ENCODE results near the gene LAMC1.

Gene LAMC1

DNA sequence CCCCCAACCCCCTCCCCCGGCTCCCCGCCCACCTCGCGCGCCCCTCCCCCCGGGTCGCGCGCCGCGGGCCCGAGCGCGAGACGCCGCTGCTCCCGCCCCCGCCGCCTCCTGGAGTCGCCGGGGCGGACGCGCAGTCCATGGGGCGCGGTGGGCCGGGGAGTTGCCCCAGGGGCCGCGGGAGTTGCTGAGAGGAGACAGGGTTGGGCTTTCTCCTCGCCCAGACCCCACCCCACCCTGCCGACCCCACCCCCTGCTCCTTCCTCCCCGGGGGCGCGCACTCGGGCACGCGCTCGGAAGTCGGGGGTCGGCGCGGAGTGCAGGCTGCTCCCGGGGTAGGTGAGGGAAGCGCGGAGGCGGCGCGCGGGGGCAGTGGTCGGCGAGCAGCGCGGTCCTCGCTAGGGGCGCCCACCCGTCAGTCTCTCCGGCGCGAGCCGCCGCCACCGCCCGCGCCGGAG is at the start of gene LAMC1:
Gene LAMC1, plus strand, starts transcription at position 275 of the 455 bp plus-strand sequence. CDS start 297 bp downstream, outside the sequence.
- peak; percentile 82 for DNase-seq

- no peak for DNase-seq
Measured at GRCh38 chr1:182974506-182975191, 48.6 kb upstream of the LAMC1 start.

DNA sequence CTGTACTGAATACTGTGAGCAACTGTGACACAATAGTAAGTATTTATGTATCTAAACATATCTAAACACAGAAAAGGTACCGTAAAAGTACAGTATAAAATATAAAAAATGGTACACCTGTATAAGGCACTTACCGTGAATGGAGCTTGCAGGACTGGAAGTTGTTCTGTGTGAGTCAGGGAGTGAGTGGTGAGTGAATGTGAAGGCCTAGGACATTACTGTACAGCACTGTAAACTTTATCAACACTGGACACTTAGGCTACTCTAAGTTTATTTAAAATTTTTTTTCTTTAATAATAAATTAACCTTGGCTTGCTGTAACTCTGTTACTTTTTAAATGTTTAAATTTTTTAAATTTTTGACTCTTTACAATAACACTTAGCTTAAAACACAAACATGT is 45.7 kb upstream of the LAMC1 start:
- DNase-seq: no peak

- DNase-seq: no peak
Measured at GRCh38 chr1:182978151-182978853, 44.9 kb upstream of the LAMC1 start.

DNA sequence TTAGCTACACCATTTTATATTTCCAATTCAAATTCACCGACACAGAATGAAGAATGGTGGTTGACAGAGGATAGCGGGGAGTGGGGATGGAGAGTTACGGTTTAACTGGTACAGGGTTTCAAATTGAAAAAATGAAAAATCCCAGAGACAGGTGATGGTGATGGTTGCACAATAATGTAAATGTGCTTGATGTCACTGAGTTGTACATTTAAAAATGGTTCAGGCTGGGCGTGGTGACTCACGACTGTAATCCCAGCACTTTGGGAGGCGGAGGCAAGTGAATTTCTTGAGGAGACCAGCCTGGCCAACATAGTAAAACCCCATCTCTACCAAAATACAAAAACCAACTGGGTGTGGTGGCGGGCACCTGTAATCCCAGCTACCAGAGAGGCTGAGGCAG is 39.1 kb upstream of the LAMC1 start:
- no peak for DNase-seq

DNA sequence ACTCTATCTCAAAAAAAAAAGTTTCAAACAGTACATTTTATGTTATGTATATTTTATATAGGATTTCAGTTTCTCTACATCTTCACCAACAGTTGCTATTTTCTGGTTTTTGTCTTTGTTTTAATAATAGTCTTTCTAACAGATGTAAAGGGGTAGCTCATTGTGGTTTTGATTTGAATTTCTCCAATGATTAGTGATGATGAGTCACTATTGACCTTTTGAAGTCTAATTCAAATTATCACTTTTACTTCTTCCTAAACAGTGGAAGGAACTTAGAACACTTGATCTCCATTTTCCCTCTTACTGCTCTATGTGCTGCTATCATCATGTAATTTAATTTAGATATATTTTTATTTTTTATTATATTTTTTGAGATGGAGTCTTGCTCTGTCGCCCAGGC is 38.6 kb upstream of the LAMC1 start:
- no peak for DNase-seq

- no peak for DNase-seq
Measured at GRCh38 chr1:182985876-182986275, 37.3 kb upstream of the LAMC1 start.

- no peak for DNase-seq
Measured at GRCh38 chr1:182990413-182991144, 32.6 kb upstream of the LAMC1 start.

GRCh38 chr1:182993746-182994145 is 29.5 kb upstream of the LAMC1 start:
- no peak for DNase-seq

GRCh38 chr1:182995894-182996293 is 27.3 kb upstream of the LAMC1 start:
- DNase-seq: no peak

DNA sequence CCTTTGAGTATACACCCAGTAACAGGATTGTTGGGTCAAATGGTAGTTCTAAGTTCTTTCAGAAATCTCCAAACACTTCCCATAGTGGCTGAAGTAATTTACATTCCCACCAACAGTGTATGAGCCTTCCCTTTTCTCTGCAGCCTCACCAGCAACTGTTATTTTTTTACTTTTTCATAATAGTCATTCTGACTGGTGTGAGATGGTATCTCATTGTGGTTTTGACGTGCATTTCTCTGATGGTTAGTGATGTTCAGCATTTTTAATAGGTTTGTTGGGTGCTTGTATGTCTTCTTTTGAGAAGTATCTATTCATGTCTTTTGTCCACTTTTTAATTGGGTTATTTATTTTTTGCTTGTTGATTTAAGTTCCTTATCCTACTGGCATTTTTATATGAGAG is 26.4 kb upstream of the LAMC1 start:
- no peak for DNase-seq

- DNase-seq: no peak
Measured at GRCh38 chr1:182998482-182998881, 24.7 kb upstream of the LAMC1 start.

DNA sequence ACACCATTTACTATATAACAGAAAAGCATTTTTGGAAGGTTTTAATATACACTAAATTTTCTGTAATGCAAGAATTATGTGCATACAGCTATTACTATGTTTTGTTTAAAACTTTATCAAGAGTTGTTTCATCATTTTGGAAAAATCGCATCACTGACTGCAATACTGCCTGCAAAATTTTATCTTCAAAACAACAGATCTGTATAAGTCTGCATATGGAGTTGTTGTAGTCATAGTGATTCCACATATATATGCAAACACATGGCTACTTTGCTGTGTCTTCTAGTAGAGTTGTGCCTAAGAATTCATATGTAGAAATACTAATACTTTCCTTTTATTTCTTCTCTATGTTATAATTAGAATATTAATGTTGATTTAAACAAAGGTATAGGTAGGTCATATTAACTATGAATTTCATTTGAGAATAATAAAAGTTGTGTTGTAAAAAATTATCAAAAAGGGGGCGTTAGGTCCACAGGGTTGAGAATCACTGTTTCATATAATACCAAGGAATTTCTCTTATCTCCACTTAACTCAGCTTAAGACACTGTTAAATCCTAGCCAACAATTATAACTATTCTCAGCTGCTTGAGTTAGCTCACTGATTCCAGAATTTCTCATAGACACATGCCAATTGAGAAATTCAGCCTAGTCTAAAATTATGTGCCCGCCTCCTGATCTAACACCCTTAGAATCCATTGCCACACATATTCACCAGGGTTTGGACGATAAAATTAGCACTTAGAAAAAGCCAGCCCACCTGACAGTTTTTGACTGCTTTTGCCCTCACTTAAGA is 22.9 kb upstream of the LAMC1 start:
- DNase-seq: no peak

- no peak for DNase-seq
Measured at GRCh38 chr1:183002267-183002666, 21.0 kb upstream of the LAMC1 start.

DNA sequence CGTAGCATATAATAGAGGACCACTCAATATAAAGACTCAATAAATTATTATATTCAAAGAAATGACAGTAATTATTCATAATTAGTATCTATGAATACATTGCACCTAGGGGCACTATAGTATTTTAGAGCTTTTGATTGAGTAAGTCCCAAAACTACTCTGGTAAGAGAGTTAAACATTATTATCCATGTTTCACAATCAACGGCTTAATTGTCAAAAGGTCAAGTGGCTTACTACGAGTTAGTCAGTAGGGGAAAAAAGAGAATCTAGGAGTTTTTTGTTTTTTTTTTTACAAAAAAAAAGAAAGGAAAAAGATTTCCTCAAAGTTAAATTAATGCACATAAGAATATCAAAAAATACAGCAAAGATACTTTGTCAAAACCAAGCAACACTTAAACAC is 20.4 kb upstream of the LAMC1 start:
- no peak for DNase-seq

GRCh38 chr1:183003203-183003602 is 20.0 kb upstream of the LAMC1 start:
- no peak for DNase-seq

DNA sequence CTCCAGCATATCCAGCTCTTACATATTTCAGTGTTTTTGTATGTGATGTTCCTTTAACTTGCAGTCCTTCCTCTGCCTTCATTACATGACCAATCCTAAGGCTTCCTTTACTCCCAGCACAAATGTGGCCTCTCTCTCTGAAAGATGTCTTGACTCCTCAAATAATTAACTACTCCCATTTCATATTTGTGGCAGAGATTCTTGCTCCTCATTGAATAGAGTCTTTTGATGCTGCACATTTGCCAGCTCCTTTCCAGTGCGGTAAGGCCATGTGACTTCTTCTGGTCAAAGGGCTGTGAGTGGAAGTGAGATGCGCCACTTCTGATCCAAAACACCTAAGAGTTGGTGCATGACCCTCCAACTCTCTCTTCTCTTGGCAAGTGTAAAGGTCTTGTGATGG is 19.1 kb upstream of the LAMC1 start:
- DNase-seq: no peak

DNA sequence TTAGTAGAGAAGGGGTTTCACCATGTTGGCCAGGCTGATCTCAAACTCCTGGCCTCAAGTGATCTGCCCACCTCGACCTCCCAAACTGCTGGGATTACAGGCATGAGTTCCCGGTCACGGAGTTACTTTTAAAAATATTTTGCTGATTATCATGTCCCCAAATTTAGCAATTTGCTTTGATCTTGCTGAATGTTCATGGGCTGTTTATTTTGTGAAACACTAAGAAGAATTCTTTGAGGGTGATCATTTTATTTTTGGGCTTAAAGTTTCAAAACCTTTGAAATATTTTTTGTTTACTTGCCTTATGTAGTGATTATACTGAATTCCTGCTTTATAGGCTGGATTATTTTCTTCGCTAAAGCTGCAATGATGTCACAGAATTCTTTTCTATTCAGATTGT is 11.4 kb upstream of the LAMC1 start:
- DNase-seq: no peak

DNA sequence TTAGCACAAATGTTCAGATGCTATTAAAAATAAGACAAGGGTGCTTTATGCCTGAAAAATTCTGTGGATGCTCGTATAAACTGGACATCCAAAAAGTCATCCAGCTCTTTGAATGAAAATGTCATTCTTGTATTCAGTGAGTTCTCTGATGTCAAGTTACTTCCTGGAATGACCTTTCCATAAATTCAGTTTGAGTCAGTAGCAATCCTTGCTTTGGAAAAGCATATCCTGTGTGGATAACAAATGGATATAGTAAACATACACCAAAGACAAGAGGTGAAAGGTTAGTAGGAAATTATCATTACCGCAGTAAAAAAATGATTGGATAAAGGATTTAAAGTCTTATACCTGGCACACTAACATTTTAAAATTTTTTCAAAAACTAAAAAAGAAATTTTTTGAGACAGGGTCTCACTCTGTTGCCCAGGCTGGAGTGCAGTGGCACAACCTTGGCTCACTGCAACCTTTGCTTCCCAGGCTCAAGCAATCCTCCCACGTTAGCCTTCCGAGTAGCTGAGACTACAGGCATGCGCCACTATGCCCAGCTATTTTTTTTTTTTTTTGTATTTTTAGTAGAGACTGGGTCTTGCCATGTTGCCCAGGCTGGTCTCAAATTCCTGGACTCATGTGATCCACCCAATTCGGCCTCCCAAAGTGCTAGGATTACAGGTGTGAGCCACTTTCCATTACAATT is 10.8 kb upstream of the LAMC1 start:
- no peak for DNase-seq

GRCh38 chr1:183019139-183019740 is 4.0 kb upstream of the LAMC1 start:
- DNase-seq: no peak

DNA sequence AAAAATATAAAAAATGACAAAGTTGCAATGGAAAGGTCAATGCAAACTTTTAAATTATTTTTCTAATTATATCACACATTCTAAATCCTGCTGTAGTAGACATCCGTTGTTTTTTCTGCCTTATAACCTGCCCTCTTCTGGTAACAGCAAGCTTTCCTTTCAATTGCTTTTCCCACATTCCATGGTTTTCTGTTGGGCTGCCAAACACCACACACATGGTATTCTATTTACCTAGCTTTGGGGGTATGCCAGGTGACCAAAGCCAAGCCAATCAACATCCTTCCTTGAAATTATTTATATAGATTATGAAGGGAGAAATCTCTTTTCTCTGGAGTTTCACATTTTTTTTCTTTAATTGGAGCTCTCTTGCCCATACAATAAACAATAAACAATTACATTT is 3.4 kb upstream of the LAMC1 start:
- no peak for DNase-seq
